Measurements from ENCODE around the gene KLRC4. TPM values are rescaled to one million over a fixed set of nuclear protein-coding genes. Genes with fewer than 3 reads are reported as not detected.
"Not testable (repeated sequence)": the region's sequence is repeated elsewhere in the genome, so short reads cannot be mapped to it uniquely, and the experiment has no call there.

The KLRC4 gene
- total RNA-seq, 1 donor from 2014 or later: 3.1 TPM

DNA sequence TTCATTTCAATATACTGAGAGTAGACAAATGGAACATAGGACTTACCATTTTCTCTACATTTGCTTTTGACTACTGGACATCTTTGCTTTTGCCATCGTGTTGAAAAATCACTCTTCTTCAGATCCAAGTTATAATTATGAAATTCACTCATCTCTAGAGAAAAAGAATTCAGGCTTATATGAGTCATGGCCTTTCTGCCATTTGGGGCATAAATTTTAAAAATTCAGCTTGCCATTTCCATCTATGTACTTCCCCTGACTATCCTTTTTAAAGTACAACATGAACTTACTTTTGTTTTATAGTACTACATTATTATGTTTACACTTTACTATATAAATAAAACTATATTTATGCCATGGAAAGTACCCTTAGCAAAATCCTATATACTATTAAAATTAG lies 22.7 kb downstream of the KLRC4 start:
- TF ChIP-seq, protein P1, sequence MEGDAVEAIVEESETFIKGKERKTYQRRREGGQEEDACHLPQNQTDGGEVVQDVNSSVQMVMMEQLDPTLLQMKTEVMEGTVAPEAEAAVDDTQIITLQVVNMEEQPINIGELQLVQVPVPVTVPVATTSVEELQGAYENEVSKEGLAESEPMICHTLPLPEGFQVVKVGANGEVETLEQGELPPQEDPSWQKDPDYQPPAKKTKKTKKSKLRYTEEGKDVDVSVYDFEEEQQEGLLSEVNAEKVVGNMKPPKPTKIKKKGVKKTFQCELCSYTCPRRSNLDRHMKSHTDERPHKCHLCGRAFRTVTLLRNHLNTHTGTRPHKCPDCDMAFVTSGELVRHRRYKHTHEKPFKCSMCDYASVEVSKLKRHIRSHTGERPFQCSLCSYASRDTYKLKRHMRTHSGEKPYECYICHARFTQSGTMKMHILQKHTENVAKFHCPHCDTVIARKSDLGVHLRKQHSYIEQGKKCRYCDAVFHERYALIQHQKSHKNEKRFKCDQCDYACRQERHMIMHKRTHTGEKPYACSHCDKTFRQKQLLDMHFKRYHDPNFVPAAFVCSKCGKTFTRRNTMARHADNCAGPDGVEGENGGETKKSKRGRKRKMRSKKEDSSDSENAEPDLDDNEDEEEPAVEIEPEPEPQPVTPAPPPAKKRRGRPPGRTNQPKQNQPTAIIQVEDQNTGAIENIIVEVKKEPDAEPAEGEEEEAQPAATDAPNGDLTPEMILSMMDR (IDR thresholded peaks at IDR 0.05): no peak
- peaks cover 54% of the 10 kb centered on the region for H3K4me1 Mint-ChIP-seq (ENCODE audit: unreplicated experiment)
- peaks cover 10% of the 10 kb centered on the region for H3K9me3 Mint-ChIP-seq (ENCODE audit: unreplicated experiment)
- no peak overlapping the region for H3K4me3 Mint-ChIP-seq (ENCODE audit: unreplicated experiment)
- peaks cover 15% of the 10 kb centered on the region for H3K36me3 Mint-ChIP-seq (ENCODE audit: unreplicated experiment)
- H3K27ac Mint-ChIP-seq (ENCODE audit: unreplicated experiment): no peak overlapping the region
- DNase-seq (ENCODE audit: extremely low spot score, unreplicated experiment): no peak
- no peaks in the 10 kb centered on the region for H3K27me3 Mint-ChIP-seq (ENCODE audit: unreplicated experiment)

DNA sequence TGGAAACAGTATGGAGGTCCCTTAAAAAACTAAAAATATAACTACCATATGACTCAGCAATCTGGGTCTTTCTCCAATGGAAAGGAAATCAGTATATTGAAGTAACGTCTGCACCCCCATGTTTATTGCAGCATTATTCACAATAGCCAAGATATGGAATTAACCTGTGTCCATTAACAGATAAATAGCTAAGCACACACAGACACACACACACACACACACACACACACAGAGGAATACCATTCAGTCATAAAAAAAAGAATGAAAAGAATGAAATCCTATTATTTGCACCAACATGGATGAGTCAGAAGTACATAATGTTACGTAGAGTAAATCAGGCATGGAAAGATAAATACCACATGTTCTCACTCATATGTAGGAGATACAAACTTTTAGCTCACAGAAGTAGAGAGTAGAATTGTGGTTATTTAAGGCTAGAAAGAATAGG lies 24.4 kb downstream of the KLRC4 start:
- H3K27ac Mint-ChIP-seq (ENCODE audit: unreplicated experiment): peak overlapping the region; percentile 86
- H3K4me1 Mint-ChIP-seq (ENCODE audit: unreplicated experiment): peaks cover 51% of the 10 kb centered on the region
- peaks cover 20% of the 10 kb centered on the region for H3K36me3 Mint-ChIP-seq (ENCODE audit: unreplicated experiment)
- peaks cover 15% of the 10 kb centered on the region for H3K9me3 Mint-ChIP-seq (ENCODE audit: unreplicated experiment)
- no peaks in the 10 kb centered on the region for H3K27me3 Mint-ChIP-seq (ENCODE audit: unreplicated experiment)
- no peak for DNase-seq (ENCODE audit: extremely low spot score, unreplicated experiment)
- TF ChIP-seq, protein P1 (IDR thresholded peaks at IDR 0.05): no peak
- H3K4me3 Mint-ChIP-seq (ENCODE audit: unreplicated experiment): no peak overlapping the region

DNA sequence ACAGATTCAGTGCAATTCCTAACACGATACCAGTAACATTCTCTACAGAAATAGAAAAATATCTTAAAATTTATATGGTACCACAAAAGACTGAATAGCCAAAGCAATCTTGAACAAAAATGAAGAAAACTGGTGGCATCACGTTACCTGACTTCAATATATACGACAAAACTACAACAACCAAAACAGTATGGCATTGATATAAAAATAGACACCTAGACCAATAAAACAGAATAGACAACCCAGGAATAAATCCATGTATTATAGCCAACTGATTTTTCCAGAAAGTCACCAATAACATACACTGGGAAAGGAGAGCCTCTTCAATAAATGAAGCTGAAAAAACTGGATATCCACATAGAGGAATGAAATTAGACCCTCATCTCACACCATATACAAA lies 25.4 kb downstream of the KLRC4 start:
- H3K4me1 Mint-ChIP-seq (ENCODE audit: unreplicated experiment): peaks cover 41% of the 10 kb centered on the region
- no peaks in the 10 kb centered on the region for H3K27me3 Mint-ChIP-seq (ENCODE audit: unreplicated experiment)
- H3K36me3 Mint-ChIP-seq (ENCODE audit: unreplicated experiment): peaks cover 20% of the 10 kb centered on the region
- TF ChIP-seq, protein P1 (IDR thresholded peaks at IDR 0.05): no peak
- H3K9me3 Mint-ChIP-seq (ENCODE audit: unreplicated experiment): peaks cover 15% of the 10 kb centered on the region
- peak overlapping the region; percentile 86 for H3K27ac Mint-ChIP-seq (ENCODE audit: unreplicated experiment)
- no peak overlapping the region for H3K4me3 Mint-ChIP-seq (ENCODE audit: unreplicated experiment)
- DNase-seq (ENCODE audit: extremely low spot score, unreplicated experiment): no peak

DNA sequence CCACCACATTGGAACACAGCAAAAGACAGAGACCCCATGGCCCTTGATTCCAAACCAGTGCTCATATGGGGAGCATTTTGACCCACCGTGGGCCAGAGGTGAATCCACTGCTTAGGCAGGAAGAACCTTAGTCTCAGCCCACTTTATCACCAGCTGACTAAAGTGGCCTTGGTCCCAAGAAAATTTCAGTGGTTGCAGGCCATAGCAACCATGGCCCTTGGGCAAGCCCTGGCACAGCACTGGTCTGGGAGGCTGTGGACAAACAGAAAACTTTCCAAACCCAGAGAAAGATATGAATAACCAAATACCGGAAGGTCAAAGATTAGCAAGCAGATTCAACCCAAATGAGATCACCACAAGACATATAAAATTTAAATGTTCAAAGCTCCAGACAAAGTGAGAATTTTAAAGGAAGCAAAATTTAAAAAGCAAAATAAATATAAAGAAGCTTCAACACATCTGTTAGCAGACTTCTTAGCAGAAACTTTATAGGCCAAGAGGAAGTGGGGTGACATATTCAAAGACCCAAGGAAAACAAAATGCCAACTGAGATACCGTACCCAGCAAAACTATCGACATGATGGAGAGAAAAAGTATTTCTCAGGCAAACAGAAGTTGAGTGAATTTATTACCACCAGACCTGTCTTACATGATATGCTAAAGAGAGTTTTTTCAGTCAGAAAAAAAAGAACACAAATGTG lies 27.5 kb downstream of the KLRC4 start:
- H3K27me3 Mint-ChIP-seq (ENCODE audit: unreplicated experiment): no peaks in the 10 kb centered on the region
- peaks cover 29% of the 10 kb centered on the region for H3K4me1 Mint-ChIP-seq (ENCODE audit: unreplicated experiment)
- H3K4me3 Mint-ChIP-seq (ENCODE audit: unreplicated experiment): no peak overlapping the region
- peaks cover 15% of the 10 kb centered on the region for H3K9me3 Mint-ChIP-seq (ENCODE audit: unreplicated experiment)
- peak overlapping the region; percentile 63 for H3K27ac Mint-ChIP-seq (ENCODE audit: unreplicated experiment)
- TF ChIP-seq, protein P1 (IDR thresholded peaks at IDR 0.05): no peak
- DNase-seq (ENCODE audit: extremely low spot score, unreplicated experiment): no peak
- peaks cover 22% of the 10 kb centered on the region for H3K36me3 Mint-ChIP-seq (ENCODE audit: unreplicated experiment)

DNA sequence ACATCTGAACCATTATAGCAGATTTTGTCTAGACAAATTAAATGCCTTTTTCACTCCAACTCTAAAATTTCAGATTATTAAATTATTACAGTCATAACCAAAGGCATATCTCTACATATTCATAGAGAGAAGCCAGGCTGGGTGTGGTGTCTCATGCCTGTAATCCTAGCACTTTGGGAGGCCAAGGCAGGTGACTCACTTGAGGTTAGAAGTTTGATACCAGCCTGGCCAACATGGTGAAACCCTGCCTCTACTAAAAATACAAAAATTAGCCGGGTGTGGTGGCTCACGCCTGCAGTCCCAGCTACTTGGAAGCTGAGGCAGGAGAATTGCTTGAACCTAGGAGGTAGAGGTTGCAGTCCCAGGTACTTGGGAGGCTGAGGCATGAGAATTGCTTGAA lies 30.8 kb downstream of the KLRC4 start:
- H3K9me3 Mint-ChIP-seq (ENCODE audit: unreplicated experiment); H3K4me1 Mint-ChIP-seq (ENCODE audit: unreplicated experiment); H3K27ac Mint-ChIP-seq (ENCODE audit: unreplicated experiment); H3K4me3 Mint-ChIP-seq (ENCODE audit: unreplicated experiment); DNase-seq (ENCODE audit: extremely low spot score, unreplicated experiment); H3K27me3 Mint-ChIP-seq (ENCODE audit: unreplicated experiment): not testable (repeated sequence)
- H3K36me3 Mint-ChIP-seq (ENCODE audit: unreplicated experiment): peaks cover 18% of the 10 kb centered on the region
